OCI-LY7 (cell line): Measurements from ENCODE around the gene NDUFB2. TPM values are rescaled to one million over a fixed set of nuclear protein-coding genes. Genes with fewer than 3 reads are reported as not detected.
"Not testable (repeated sequence)": the region's sequence is repeated elsewhere in the genome, so short reads cannot be mapped to it uniquely, and the experiment has no call there.

Experiments
- BruUV-seq: library from RNA; stranded (reverse); fragments of 400-500 nt; replicated peaks from 2 replicates; lab custom pipeline; 2021; lab: Mats Ljungman, UMichigan
- CTCF ChIA-PET: fragments of 300-600 bp; sonication (Branson Sonifier 250); formaldehyde crosslinking; loops from one replicate; lab custom pipeline; 2022; ENCODE audit warnings: antibody characterized with exemption; ENCODE audit not compliant: unreplicated experiment; lab: Charles Lee
- POLR2A ChIA-PET: fragments of 300-600 bp; sonication (Branson Sonifier 250); formaldehyde crosslinking; loops from one replicate; lab custom pipeline; 2022; ENCODE audit warnings: antibody characterized with exemption; lab: Charles Lee
- DNase-seq: peaks from one replicate; pipeline ENCODE4 v3.0.0-alpha.2; 2015; ENCODE audit warnings: low spot score
- H2AFZ ChIP-seq: fragments of 200-600 bp; sonication (generic), shearing (Covaris generic); 2 replicates; pipeline ENCODE4 v1.6.1; 2014; ENCODE audit warnings: mild to moderate bottlenecking, antibody characterized with exemption, low read length, moderate library complexity
- H3K27ac ChIP-seq: fragments of 200-600 bp; sonication (generic); 2 replicates; pipeline ENCODE4 v1.5.1; 2014; ENCODE audit warnings: mixed run types, low read depth, mild to moderate bottlenecking, moderate library complexity, low read length, inconsistent platforms; ENCODE audit not compliant: poor library complexity, severe bottlenecking
- H3K36me3 ChIP-seq: fragments of 200-600 bp; sonication (generic); 2 replicates; pipeline ENCODE4 v1.6.1; 2014; ENCODE audit warnings: mild to moderate bottlenecking, antibody characterized with exemption, low read length, moderate library complexity, mixed read lengths; ENCODE audit not compliant: insufficient read depth
- H3K4me1 ChIP-seq: fragments of 200-600 bp; sonication (generic); 2 replicates; pipeline ENCODE4 v1.5.1; 2014; ENCODE audit warnings: mild to moderate bottlenecking, low read length; ENCODE audit not compliant: insufficient read depth, poor library complexity, severe bottlenecking
- H3K4me2 ChIP-seq: fragments of 200-600 bp; sonication (generic); 2 replicates; pipeline ENCODE4 v1.6.1; 2014; ENCODE audit warnings: mild to moderate bottlenecking, low read length
- H3K4me3 ChIP-seq: fragments of 200-600 bp; sonication (generic); 2 replicates; pipeline ENCODE4 v1.5.1; 2014; ENCODE audit warnings: mild to moderate bottlenecking, low read depth, low read length; ENCODE audit not compliant: poor library complexity, severe bottlenecking
- H3K79me2 ChIP-seq: fragments of 200-600 bp; sonication (generic); 2 replicates; pipeline ENCODE4 v1.6.1; 2016; ENCODE audit warnings: low read depth, mild to moderate bottlenecking, low read length, moderate library complexity, mixed read lengths; ENCODE audit not compliant: insufficient read depth
- H3K9me2 ChIP-seq: fragments of 200-600 bp; sonication (generic); 2 replicates; pipeline ENCODE4 v1.6.1; 2016; ENCODE audit warnings: mild to moderate bottlenecking, low read length, mixed read lengths; ENCODE audit not compliant: insufficient read depth
- H3K9me3 ChIP-seq: fragments of 200-600 bp; sonication (generic); 2 replicates; pipeline ENCODE4 v1.6.1; 2014; ENCODE audit warnings: mild to moderate bottlenecking, mixed run types, low read length, mixed read lengths
- H4K20me1 ChIP-seq: fragments of 200-600 bp; sonication (generic); 2 replicates; pipeline ENCODE4 v1.6.1; 2014; ENCODE audit warnings: mild to moderate bottlenecking, antibody characterized with exemption, low read length, moderate library complexity, mixed read lengths; ENCODE audit not compliant: insufficient read depth
- CTCF ChIP-seq: fragments of 200-600 bp; sonication (generic); conservative IDR thresholded peaks from 2 replicates; pipeline ENCODE4 v1.5.1; 2014; ENCODE audit warnings: mild to moderate bottlenecking, antibody characterized with exemption, low read length, moderate library complexity, mixed read lengths
- EZH2phosphoT487 ChIP-seq: fragments of 200-600 bp; sonication (generic); IDR thresholded peaks from 2 replicates; pipeline ENCODE4 v1.6.1; 2018; ENCODE audit warnings: low read depth, borderline replicate concordance, mild to moderate bottlenecking, mixed run types, antibody characterized with exemption, low read length, moderate library complexity, mixed read lengths
- intact Hi-C: fragments of 100-400 bp; cut with micrococcal nuclease; formaldehyde crosslinking; loops from one replicate; pipeline ENCODE4 v1.10.0; 2022; ENCODE audit not compliant: unreplicated experiment
- total RNA-seq, 2 experiments: library from RNA; depleted of rRNA in 1 of 2; stranded (reverse); fragments of >200 nt in 1 of 2; shearing (Covaris generic) in 1 of 2; gene quantifications; 2 replicates each; pipeline ENCODE4 v1.2.3, GENCODE V29; 2014 to 2022

NDUFB2 gene
- total RNA-seq, 2 experiments from 2014 or later: 114 to 139 TPM

- intact Hi-C loops: no loop called here
- H3K9me3 ChIP-seq: no peaks in the 10 kb centered on the region
- DNase-seq: no peak
- H2AFZ ChIP-seq: no peak overlapping the region
- H3K4me3 ChIP-seq: no peak overlapping the region
- POLR2A ChIA-PET: interaction anchor here (0.6 to 0.7 kb wide), 2 partner anchors 52 to 338 kb away, joined by 3 read pairs; no protein-coding TSS in a partner anchor
- H3K79me2 ChIP-seq: no peaks in the 10 kb centered on the region
- no peaks in the 10 kb centered on the region for H4K20me1 ChIP-seq
- TF ChIP-seq EZH2phosphoT487: no peak
- no peak overlapping the region for H3K4me2 ChIP-seq
- no TSS peak for BruUV-seq
- H3K36me3 ChIP-seq: peaks cover 9% of the 10 kb centered on the region
- CTCF ChIA-PET: no interaction called here
- H3K4me1 ChIP-seq: peaks cover 4% of the 10 kb centered on the region
- H3K27ac ChIP-seq: no peak overlapping the region
- no peaks in the 10 kb centered on the region for H3K9me2 ChIP-seq
Observed at GRCh38 chr7:140734729-140735128, 38.2 kb downstream of the NDUFB2 start.

GRCh38 chr7:140738280-140738679 is 41.8 kb downstream of the NDUFB2 start:
- no peaks in the 10 kb centered on the region for H4K20me1 ChIP-seq
- intact Hi-C loops: no loop called here
- no peaks in the 10 kb centered on the region for H3K79me2 ChIP-seq
- DNase-seq: no peak
- ChIA-PET POLR2A (interaction anchor here (1.0 to 1.3 kb wide), 2 partner anchors 10 to 12 kb away, joined by 3 to 6 read pairs; no protein-coding TSS in a partner anchor), CTCF (no interaction called here)
- no peak for TF ChIP-seq CTCF
- no peak for TF ChIP-seq EZH2phosphoT487
- H3K9me3 ChIP-seq: no peaks in the 10 kb centered on the region
- H3K9me2 ChIP-seq: no peaks in the 10 kb centered on the region
- H3K36me3 ChIP-seq: peaks cover 5% of the 10 kb centered on the region
- peaks cover 4% of the 10 kb centered on the region for H3K4me1 ChIP-seq
- H3K4me2 ChIP-seq: no peak overlapping the region
- H3K4me3 ChIP-seq: no peak overlapping the region
- BruUV-seq: no TSS peak
- no peak overlapping the region for H2AFZ ChIP-seq
- no peak overlapping the region for H3K27ac ChIP-seq

GRCh38 chr7:140743255-140743654 is 46.7 kb downstream of the NDUFB2 start:
- H3K27ac ChIP-seq, H3K79me2 ChIP-seq, H3K4me3 ChIP-seq, H4K20me1 ChIP-seq, H3K9me2 ChIP-seq, H3K4me1 ChIP-seq, DNase-seq, H3K4me2 ChIP-seq, CTCF ChIA-PET, H3K9me3 ChIP-seq, intact Hi-C loops, BruUV-seq, H2AFZ ChIP-seq: not testable (repeated sequence)
- H3K36me3 ChIP-seq: peaks cover 14% of the 10 kb centered on the region
- POLR2A ChIA-PET: interaction anchor here (0.5 to 1.1 kb wide), 3 partner anchors 41 to 345 kb away, joined by 3 to 5 read pairs (median 3); partner anchors contain the start of gene SLC37A3
